Renal pelvis (tissue), 4 donors: ENCODE measurements around the gene SLC39A11. TPM values are rescaled to one million over a fixed set of nuclear protein-coding genes. Genes with fewer than 3 reads are reported as not detected.
"Not testable (repeated sequence)": the region's sequence is repeated elsewhere in the genome, so short reads cannot be mapped to it uniquely, and the experiment has no call there.

Source experiments
- DNase-seq: peaks from one replicate; pipeline ENCODE4 v3.0.0-alpha.2; 2013
- polyA plus RNA-seq, 3 donors: library from polyadenylated mRNA; unstranded; fragments of 120-200 nt; gene quantifications; one replicate each; pipeline ENCODE4 v1.2.1, GENCODE V29; 2013; ENCODE audit not compliant: insufficient read length in 3 of 3

SLC39A11 gene
- polyA plus RNA-seq, 3 donors, result 27.6 to 31.5 (median 30.7) TPM

DNA sequence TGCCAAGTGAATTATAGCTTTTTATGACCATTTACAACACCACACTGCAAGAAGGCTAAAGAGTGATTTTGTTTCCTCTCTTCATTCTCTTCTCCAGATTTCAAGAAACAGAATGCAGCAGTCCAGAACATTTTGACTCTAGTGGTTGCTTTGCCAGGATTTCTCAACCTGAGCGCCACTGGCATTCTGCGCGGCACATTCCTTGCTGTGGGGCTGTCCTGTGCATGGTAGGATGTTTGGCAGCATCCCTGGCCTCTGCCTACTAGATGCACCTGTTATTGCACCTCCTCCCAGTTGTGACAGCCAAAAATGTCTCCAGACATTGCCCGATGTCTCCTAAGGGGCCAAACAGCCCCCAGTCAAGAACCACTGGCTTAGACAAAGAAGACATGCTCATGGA is 25.7 kb upstream of the SLC39A11 start:
- DNase-seq, result no peak

DNA sequence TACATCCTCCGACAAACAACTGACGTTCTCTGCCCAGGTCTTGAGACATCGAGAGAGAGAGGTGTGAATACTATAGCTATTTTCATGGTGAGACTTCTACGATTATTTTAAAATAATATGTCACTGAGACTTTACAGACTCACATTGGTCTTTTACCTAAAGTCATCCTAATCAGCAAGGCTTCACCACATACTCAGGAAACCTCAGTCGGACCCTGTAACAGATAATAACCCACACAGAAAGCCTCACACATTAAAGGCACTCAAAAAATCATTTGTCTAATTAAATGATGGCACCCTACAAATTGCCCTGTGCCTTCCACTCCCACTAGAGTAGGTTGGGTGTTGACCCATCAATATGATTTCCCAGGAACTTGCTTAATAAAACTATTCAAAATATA is 19.8 kb upstream of the SLC39A11 start:
- DNase-seq, result no peak

DNA sequence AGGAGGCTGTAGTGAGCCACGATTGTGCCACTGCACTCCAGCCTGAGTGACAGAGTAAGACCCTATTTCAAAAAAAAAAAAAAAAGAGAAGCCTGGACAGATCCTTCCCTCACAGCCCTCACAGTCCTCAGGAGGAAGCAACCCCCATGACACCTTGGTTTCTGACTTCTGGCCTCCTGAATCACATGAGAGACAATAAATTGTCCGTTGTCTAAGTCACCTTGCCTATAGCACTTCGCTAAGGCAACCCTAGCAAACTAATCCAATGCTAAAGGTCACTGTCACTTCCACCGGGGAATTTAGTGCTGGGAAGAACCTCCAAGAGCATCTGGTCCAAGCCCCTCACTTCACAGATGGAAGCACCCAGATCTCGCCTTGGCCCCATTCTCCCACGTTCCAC is 18.9 kb upstream of the SLC39A11 start:
- DNase-seq, result no peak

- DNase-seq, result no peak
These were observed 14.7 kb upstream of the SLC39A11 start for GRCh38 chr17:73107191-73107590.

DNA sequence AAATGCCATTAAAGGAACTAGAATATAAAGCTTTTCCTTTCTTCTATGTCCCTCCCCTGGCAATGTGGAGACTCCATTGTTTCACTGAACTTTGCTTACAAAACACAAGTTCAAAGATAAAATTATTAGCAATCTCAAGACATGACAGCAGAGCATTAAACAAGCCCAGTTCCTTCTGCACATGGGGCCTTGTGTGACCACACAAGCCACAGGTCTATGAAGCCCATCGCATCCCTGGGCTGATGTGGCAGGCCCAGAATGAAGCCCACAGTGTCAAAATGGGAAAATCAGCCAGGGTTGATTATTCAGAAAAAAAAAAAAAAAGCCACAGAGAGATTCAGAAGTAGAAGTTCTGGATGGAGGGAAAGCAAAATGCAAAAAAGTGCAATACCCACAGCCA is 12.9 kb upstream of the SLC39A11 start:
- DNase-seq, result no peak

GRCh38 chr17:73104450-73104849 is 12.0 kb upstream of the SLC39A11 start:
- DNase-seq, result no peak

GRCh38 chr17:73103641-73104335 is 11.3 kb upstream of the SLC39A11 start:
- no peak for DNase-seq

GRCh38 chr17:73101031-73101430 is 8.5 kb upstream of the SLC39A11 start:
- DNase-seq, result no peak

DNA sequence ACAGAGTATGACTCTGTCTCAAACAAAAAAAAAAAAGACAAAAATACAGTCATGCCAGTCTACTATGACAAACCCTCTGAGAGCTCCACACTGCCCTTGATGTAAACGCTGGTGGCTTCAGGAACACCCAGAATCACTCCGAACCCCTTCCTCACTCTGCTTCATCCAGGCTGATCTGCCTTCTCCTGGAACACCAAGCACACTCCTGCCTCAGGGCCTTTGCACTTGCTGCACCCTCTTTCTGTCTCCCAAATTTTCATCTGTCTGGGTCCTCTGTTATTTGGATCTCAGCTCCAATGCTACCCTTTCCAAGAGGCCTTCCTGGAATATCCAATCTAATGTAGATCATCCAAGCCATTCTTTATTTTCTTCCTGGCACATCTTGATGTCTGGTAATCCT is 7.9 kb upstream of the SLC39A11 start:
- DNase-seq, result no peak

- no peak for DNase-seq
These were observed 7.0 kb upstream of the SLC39A11 start for GRCh38 chr17:73099511-73099910.

DNA sequence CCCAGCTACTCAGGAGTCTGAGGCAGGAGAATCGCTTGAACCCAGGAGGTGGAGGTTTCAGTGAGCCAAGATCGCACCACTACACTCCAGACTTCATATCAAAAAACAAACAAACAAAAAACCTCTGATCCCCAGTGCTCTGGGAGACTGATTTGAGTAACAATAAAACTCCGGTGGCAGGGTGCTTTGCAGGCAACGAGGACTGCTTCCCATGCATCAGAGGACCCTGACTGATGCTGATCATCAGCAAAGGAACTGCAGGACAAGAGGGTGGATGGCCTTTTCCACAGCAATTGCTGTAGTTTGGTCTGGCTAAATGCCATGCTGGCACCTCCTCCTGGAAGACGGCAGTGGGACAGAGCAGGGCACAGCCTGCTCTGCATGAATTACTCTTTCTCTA is 6.4 kb upstream of the SLC39A11 start:
- no peak for DNase-seq

DNA sequence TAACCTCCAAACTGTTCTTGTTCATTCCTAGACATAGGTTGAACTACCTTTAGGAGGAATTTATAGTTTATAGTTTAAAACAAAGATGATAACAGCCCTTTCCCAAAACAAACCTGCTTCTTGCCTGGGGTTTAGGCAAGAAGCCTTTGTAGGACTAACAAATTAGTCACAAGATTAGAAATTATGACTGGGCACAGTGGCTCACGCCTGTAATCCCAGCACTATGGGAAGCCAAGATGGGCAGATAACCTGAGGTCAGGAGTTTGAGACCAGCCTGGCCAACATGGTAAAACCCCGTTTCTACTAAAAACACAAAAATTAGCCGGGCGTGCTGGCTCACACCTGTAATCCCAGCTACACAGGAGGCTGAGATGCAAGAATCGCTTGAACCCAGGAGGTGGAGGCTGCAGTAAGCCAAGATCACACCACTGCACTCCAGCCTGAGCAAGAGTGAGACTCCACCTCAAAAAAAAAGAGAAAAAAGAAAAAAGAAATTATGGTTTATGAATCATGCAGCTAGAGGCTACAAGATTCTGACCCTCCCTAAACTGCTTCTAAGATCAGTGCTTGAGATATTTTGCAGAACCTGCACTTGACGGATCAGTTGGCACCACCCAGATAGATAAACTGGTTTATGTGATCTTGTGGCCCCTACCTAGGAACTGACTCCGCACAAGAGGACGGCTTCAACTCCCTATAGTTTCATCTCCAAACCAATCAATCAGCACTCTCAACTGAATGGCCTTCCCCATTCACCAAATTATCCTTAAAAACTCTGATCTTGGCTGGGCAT is 5.7 kb upstream of the SLC39A11 start:
- DNase-seq, result not testable (repeated sequence)

DNA sequence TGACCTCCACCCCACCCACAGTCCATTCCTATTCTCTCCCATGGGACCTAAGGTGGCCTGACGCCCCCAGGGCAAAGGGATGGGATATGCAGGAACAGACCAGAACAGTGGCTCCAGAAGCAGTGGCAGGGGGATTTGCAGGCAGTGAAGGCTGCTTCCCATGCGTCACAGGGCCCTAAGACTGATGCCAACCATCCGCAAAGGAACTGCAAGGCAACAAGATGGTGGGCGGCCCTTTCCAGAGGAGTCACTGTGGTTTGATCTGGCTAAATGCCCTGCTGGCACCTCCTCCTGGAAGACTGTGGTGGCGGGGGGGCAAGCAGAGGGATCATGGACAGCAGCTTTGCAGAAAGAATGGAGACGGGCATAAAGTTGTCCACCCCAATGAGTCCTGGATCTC is 4.4 kb upstream of the SLC39A11 start:
- DNase-seq, result no peak

GRCh38 chr17:73096211-73096610 is 3.7 kb upstream of the SLC39A11 start:
- DNase-seq, result no peak

GRCh38 chr17:73093286-73093685 is 798 bp upstream of the SLC39A11 start:
- DNase-seq, result no peak

DNA sequence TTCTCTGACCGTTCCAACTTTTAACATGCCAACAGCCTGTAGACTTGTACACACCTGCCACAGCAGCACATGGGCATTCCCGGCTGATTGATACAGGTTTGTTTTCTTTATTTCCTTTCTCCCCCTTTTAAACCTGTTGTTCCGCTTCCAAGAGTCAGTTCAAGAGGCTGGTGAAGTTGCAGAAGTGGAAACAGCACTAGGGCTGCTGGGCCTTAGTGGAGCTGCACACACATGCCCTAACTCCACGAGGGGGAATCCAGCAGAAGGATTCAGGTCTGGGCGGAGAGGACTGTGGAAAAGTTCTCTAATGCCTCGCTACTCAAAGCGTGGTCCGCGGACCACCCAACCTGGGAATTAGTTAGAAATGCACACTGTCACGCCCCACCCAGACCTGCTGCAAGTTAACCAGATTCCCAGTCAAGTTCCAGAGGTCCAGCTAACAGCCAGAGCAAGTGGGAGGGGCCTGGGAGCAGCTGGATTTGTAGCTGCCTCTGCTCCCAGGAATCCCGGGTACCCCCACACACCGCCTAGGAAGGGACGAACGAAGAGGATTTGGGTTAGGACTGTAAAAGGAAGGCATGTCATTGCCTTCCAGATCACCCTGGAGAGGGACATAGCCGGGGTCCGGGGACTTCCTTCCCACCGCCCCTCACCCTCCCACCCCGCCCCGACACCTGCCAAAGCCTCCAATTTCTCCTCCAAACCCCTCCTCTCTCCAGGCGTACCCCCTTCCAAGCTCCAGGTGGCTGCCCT is 542 bp downstream of the SLC39A11 start:
- peak; percentile 28 for DNase-seq

DNA sequence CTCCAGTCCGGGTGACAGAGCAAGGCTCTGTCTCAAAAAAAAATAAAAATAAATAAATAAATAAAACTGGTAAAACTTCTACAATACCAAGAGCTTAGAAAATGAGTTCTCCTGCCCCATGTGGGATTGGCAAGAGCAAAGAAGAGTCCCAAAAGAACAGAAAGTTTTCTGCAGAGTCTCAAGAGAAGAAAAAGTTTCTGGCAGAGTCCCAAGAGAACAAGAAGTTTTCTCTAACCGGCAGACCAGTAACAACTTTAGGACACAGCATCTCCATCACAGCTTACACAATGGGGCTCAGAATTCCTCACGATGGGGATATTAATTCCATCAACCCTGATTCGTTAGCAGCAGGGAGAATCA is 1.1 kb downstream of the SLC39A11 start:
- DNase-seq, result no peak

GRCh38 chr17:73090396-73091202 is 1.9 kb downstream of the SLC39A11 start:
- no peak for DNase-seq

DNA sequence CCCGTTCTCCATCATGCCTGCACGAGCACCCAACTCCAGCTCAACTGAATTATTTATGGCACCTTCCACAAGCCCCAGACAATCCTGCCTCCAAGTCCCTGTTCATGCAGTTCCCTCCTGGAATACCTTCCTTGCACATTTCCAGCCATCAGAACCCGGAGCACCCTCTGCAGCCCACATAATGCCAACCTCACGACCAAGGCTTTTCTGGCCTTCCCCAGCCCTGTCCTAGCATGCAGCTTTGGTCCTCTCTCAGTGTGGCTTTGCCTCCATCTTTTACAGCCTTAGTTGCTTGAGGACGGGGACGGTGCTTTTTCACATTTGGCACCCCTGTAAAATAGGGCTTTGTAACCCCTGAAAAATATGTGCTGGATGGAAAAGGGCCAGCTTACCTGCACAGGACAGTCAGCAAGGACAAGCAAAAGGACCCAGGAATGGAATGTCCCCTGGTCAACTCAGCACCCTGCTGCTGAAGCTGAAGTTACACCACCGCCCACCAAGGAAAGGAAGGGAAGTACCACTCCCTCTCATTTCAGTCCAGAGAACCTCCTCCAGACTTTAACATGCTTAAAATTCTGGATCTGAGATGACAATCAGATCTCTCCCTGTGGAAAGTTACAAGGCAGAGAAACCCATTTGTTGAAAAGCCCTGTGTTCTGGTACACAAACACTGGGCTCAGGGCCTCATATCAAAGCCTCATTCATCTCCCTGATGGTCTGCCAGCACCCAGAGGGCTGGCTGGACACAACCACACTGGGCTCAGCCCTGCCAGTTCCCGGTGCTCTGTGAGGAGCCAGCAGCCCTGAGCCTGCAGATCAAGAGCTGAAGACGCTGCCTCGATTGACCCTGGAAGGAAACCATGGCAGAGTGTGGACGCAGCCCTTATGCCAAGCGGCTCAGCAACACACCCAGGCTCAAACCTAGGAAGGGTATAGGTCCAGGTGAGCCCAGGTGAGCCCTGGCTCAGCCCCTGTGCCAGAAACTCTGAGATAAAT is 2.9 kb downstream of the SLC39A11 start:
- DNase-seq, result no peak

DNA sequence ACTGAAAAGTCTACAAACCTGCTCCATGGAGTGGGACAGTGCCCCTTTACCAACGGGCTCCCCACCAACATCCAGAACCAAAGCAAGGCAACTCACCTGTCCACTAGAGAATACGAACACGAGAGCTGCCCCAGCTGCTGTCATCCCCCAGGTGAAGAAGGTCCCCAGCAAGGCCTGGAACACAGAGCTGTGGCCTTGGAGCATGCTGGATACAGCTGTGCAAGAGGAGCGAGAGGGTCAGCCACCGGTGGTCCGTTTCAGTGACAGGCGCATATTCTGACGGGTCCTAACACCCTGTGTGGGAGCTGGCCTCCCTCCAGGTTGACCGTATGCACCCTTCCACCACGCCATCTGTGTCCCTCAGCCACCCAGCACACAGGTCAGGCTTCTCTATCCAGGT is 3.9 kb downstream of the SLC39A11 start:
- no peak for DNase-seq

DNA sequence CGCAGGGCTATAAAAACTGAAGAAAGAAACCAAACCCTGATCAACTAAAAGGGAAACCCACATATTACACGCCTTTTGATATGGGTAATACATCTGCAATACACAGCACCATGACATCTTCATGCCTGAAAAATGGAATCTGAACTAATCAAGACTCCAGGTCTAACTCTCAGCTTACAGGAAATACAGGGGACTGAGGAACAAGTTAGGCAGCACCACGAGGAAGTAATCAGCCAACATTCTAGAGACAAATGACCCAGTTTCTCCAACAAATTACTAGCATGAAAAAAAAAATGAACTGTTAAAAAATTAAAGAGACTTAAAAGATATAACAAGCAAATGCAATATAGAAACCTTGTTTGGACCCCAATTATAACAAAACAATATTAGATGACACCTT is 9.1 kb downstream of the SLC39A11 start:
- no peak for DNase-seq
